ENCODE data around the gene PKIG. TPM values are rescaled to one million over a fixed set of nuclear protein-coding genes. Genes with fewer than 3 reads are reported as not detected.

PKIG gene
- total RNA-seq, 1 experiment from 2014 or later: 27.0 TPM

DNA sequence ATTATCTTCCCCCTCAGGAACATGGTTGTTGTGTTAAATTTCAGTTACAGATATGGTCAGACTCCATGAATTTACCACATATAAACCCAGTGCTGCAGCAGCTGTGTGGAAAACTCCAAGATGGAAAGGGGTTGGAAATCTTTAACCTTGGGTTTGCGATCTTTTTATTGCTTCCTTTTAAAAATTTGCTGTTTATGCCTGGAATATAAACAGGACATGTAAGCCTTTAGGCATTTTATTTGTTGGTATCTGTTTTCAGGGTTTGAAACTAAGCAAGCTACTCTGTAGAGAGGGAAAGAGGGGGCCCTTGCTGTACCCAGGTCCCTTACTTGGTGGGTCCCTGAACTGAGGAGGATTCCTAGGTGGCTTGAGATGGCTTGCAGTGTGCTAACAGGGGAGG, 778 bp downstream of the PKIG start:
- Histone ChIP-seq H2AK5ac (ENCODE audit: insufficient read length, low read length) (no peak overlapping the region), H3K9ac (ENCODE audit: extremely low read depth, insufficient read length, low read length) (no peak overlapping the region), H3K79me2 (ENCODE audit: insufficient read depth, low read length) (no peaks in the 10 kb centered on the region), H3K9me3 (ENCODE audit: control insufficient read depth, low read depth, low read length) (no peaks in the 10 kb centered on the region), H3K23me2 (ENCODE audit: insufficient read length, low read depth, low read length, poor library complexity, severe bottlenecking) (no peaks in the 10 kb centered on the region), H4K91ac (ENCODE audit: insufficient read length, low read depth, low read length) (no peak overlapping the region), H3K27me3 (ENCODE audit: insufficient read depth, low read length) (no peaks in the 10 kb centered on the region), H2BK12ac (ENCODE audit: insufficient read length, low read depth, low read length) (no peak overlapping the region), H2BK20ac (ENCODE audit: low read depth, low read length, poor library complexity, severe bottlenecking) (no peak overlapping the region), H4K5ac (ENCODE audit: insufficient read length, low read depth, low read length) (no peak overlapping the region), H2BK15ac (ENCODE audit: low read depth, low read length) (no peak overlapping the region), H3K4me1 (ENCODE audit: insufficient read depth, low read length) (peaks cover 15% of the 10 kb centered on the region; the same call in 1 of the 2 replicates), H4K20me1 (ENCODE audit: control insufficient read depth, insufficient read depth, insufficient read length) (no peaks in the 10 kb centered on the region), H2BK120ac (ENCODE audit: low read depth, low read length, poor library complexity, severe bottlenecking) (no peak overlapping the region), H3K56ac (ENCODE audit: insufficient read length, low read depth, low read length) (no peak overlapping the region), H3K4ac (ENCODE audit: low read depth, low read length) (no peak overlapping the region), H3K79me1 (ENCODE audit: insufficient read depth, low read depth, low read length, poor library complexity, severe bottlenecking) (no peaks in the 10 kb centered on the region), H3K18ac (ENCODE audit: insufficient read length, low read depth, low read length) (no peak overlapping the region), H4K8ac (replicated peaks; ENCODE audit: insufficient read length, low read depth, low read length) (no peak overlapping the region), H2AFZ (ENCODE audit: low read length) (no peak overlapping the region), H2BK5ac (ENCODE audit: insufficient read length, low read length) (no peak overlapping the region), H3K4me2 (ENCODE audit: insufficient read depth, insufficient read length, low read length) (no peak overlapping the region), H3K14ac (ENCODE audit: insufficient read depth, low read length) (no peak overlapping the region), H3K23ac (ENCODE audit: insufficient read length, low read depth, low read length) (no peak overlapping the region), H3K27ac (ENCODE audit: insufficient read length, low read depth, low read length) (no peak overlapping the region), H3T11ph (ENCODE audit: low read length) (no peak overlapping the region)
- Mint-ChIP-seq H3K4me3 (no peak overlapping the region), H3K9me3 (no peaks in the 10 kb centered on the region), H3K27me3 (ENCODE audit: low read depth) (no peaks in the 10 kb centered on the region), H3K36me3 (ENCODE audit: insufficient read depth in 1 of 3, low read depth in 3 of 3) (peaks cover 0 to 4% (median 2%) of the 10 kb centered on the region in 3 experiments; a peak in 2 of 7 replicates), H3K27ac (no peak overlapping the region), H3K4me1 (peaks cover 37 to 42% of the 10 kb centered on the region in 2 experiments)
- WGBS (ENCODE audit: extremely low coverage, insufficient read length, low lambda C conversion rate): no CpG with 5 or more reads among the region's 1 CpG
- TF ChIP-seq, protein P1, sequence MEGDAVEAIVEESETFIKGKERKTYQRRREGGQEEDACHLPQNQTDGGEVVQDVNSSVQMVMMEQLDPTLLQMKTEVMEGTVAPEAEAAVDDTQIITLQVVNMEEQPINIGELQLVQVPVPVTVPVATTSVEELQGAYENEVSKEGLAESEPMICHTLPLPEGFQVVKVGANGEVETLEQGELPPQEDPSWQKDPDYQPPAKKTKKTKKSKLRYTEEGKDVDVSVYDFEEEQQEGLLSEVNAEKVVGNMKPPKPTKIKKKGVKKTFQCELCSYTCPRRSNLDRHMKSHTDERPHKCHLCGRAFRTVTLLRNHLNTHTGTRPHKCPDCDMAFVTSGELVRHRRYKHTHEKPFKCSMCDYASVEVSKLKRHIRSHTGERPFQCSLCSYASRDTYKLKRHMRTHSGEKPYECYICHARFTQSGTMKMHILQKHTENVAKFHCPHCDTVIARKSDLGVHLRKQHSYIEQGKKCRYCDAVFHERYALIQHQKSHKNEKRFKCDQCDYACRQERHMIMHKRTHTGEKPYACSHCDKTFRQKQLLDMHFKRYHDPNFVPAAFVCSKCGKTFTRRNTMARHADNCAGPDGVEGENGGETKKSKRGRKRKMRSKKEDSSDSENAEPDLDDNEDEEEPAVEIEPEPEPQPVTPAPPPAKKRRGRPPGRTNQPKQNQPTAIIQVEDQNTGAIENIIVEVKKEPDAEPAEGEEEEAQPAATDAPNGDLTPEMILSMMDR (conservative IDR thresholded peaks at IDR 0.05): no peak
- no peak for DNase-seq
